Measurements from ENCODE around the gene ZNF569. TPM values are rescaled to one million over a fixed set of nuclear protein-coding genes. Genes with fewer than 3 reads are reported as not detected.

Gene ZNF569
- polyA plus RNA-seq, 3 donors = 0.79 to 1.2 (median 0.83) TPM

DNA sequence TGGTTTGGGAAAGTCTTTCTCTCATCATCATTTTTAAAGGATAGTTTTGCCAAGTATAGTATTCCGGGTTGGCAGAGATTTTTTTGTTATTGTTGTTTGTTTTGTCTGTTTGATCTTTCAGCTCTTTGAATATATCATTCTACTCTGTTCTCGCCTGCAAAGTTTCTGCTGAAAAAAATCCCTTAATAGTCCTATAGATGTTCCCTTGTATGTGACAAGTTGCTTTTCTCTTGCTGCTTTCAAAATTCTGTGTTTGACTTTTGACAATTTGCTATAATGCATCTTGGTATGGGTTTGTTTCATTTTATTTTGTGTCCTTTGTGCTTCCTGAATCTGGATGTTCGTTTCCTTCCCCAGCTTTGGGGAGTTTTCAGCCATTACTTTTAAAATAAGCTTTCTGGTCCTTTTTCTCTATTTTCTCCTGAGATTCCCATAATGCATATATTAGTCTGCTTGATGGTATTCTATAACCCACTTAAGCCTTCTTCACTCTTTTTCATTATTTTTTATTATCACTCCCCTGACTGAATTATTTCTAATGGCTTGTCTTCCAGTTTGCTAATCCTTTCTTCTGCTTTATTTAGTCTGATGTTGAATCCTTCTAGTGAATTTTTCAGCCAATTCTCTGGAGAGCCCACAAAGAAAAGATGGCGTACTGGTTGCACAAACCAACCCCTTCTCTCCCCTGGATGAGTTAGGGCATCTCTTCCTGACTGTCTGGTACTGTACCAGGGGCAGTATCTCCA is 14.6 kb downstream of the ZNF569 start:
- no peaks in the 10 kb centered on the region for H3K79me2 ChIP-seq (ENCODE audit: insufficient read depth, low read length)
- Mint-ChIP-seq H3K9me3 (peaks cover 59 to 92% (median 84%) of the 10 kb centered on the region in 7 donors), H3K27ac (no peak overlapping the region), H3K36me3 (peaks cover 19 to 30% of the 10 kb centered on the region in 2 donors), H3K4me1 (no peaks in the 10 kb centered on the region), H3K27me3 (ENCODE audit: low read depth in 3 of 3) (no peaks in the 10 kb centered on the region), H3K4me3 (no peak overlapping the region)
- TF ChIP-seq, protein P1, sequence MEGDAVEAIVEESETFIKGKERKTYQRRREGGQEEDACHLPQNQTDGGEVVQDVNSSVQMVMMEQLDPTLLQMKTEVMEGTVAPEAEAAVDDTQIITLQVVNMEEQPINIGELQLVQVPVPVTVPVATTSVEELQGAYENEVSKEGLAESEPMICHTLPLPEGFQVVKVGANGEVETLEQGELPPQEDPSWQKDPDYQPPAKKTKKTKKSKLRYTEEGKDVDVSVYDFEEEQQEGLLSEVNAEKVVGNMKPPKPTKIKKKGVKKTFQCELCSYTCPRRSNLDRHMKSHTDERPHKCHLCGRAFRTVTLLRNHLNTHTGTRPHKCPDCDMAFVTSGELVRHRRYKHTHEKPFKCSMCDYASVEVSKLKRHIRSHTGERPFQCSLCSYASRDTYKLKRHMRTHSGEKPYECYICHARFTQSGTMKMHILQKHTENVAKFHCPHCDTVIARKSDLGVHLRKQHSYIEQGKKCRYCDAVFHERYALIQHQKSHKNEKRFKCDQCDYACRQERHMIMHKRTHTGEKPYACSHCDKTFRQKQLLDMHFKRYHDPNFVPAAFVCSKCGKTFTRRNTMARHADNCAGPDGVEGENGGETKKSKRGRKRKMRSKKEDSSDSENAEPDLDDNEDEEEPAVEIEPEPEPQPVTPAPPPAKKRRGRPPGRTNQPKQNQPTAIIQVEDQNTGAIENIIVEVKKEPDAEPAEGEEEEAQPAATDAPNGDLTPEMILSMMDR (IDR thresholded peaks at IDR 0.05) = no peak
- H3K36me3 ChIP-seq (replicated peaks in 1 of 2; ENCODE audit: control insufficient read depth in 1 of 2, insufficient read depth in 2 of 2, low read length in 2 of 2) = peaks cover 2 to 20% of the 10 kb centered on the region in 2 donors
- no peak for DNase-seq
- no peak overlapping the region for H3K9ac ChIP-seq (ENCODE audit: insufficient read depth, low read length, poor library complexity, severe bottlenecking)
- H3K9me3 ChIP-seq (replicated peaks in 1 of 2; ENCODE audit: control insufficient read depth in 1 of 2, insufficient read depth in 1 of 2, low read length in 2 of 2) = peaks cover 40 to 98% of the 10 kb centered on the region in 2 donors
- WGBS (ENCODE audit: insufficient coverage) = 100% methylated on average over 1 of the region's 4 CpGs
- H3K27me3 ChIP-seq (ENCODE audit: control insufficient read depth in 2 of 2, insufficient read depth in 2 of 2, low read length in 2 of 2) = no peaks in the 10 kb centered on the region
- H3K4me3 ChIP-seq (replicated peaks in 1 of 3; ENCODE audit: low read depth in 2 of 3, low read length in 3 of 3) = peak overlapping the region in 1 of 3 experiments; percentile 18
- H2AFZ ChIP-seq (ENCODE audit: insufficient read depth, low read depth, low read length, poor library complexity, severe bottlenecking) = no peak overlapping the region
- no peak overlapping the region for H3K4me2 ChIP-seq (replicated peaks; ENCODE audit: extremely low read depth, low read length, poor library complexity, severe bottlenecking)
- H4K20me1 ChIP-seq (ENCODE audit: insufficient read depth, low read length) = no peaks in the 10 kb centered on the region
- no peaks in the 10 kb centered on the region for H3K4me1 ChIP-seq (ENCODE audit: control insufficient read depth in 1 of 2, insufficient read depth in 2 of 2, low read length in 2 of 2)
- H3K27ac ChIP-seq (ENCODE audit: low read depth in 1 of 2, low read length in 2 of 2) = no peak overlapping the region
- intact Hi-C loops (cut with micrococcal nuclease) = loop anchor here in 1 of 2 donors (5.0 kb wide), 1 partner anchor 60 kb away; no protein-coding TSS in a partner anchor

DNA sequence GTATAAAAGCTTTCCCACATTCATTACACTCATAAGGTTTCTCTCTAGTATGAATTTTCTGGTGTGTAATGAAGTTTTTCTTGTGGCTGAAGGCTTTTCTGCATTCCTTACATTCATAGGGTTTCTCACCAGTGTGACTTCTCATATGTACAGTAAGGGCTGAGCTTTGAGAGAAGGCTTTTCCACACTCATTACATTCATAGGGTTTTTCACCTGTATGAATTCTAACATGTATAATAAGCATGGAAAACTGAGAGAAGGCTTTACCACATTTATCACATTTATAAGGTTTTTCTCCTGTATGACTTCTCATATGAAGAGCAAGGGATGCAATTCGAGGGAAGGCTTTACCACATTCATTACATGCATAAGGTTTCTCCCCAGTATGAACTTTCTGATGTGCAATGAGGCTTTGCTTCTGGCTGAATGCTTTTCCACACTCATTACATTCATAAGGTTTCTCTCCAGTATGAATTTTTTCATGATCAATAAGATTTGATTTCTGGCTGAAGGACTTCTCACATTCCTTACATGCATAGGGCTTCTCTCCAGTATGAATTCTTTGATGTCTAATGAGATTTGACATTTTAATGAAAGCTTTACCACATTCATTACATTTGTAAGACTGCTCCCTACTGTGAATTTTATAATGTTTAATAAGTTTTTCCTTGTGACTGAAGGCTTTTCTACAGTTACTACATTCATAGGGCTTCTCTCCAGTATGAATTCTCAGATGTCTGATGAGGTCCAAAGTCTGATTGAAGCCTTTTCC is 53.7 kb downstream of the ZNF569 start:
- no peak overlapping the region for H3K27ac ChIP-seq (ENCODE audit: low read depth in 1 of 2, low read length in 2 of 2)

More for the DNA sequence above, 53.7 kb downstream of the ZNF569 start:
- TF ChIP-seq, protein P1 (IDR thresholded peaks at IDR 0.05) = no peak
- Mint-ChIP-seq H3K9me3 (peaks cover 29 to 88% (median 81%) of the 10 kb centered on the region in 7 donors), H3K4me1 (no peaks in the 10 kb centered on the region), H3K27ac (no peak overlapping the region), H3K36me3 (peaks cover 5 to 15% of the 10 kb centered on the region in 2 donors), H3K4me3 (no peak overlapping the region), H3K27me3 (ENCODE audit: low read depth in 3 of 3) (no peaks in the 10 kb centered on the region)
- no peak overlapping the region for H2AFZ ChIP-seq (ENCODE audit: insufficient read depth, low read depth, low read length, poor library complexity, severe bottlenecking)
- no peaks in the 10 kb centered on the region for H3K4me1 ChIP-seq (ENCODE audit: control insufficient read depth in 1 of 2, insufficient read depth in 2 of 2, low read length in 2 of 2)
- no peak overlapping the region for H3K4me2 ChIP-seq (replicated peaks; ENCODE audit: extremely low read depth, low read length, poor library complexity, severe bottlenecking)
- intact Hi-C loops (cut with micrococcal nuclease) = no loop called here
- H3K27me3 ChIP-seq (ENCODE audit: control insufficient read depth in 2 of 2, insufficient read depth in 2 of 2, low read length in 2 of 2) = no peaks in the 10 kb centered on the region
- no CpG with 5 or more reads among the region's 1 CpG for WGBS (ENCODE audit: insufficient coverage)
- DNase-seq = no peak
- H3K9me3 ChIP-seq (replicated peaks in 1 of 2; ENCODE audit: control insufficient read depth in 1 of 2, insufficient read depth in 1 of 2, low read length in 2 of 2) = peaks cover 34 to 97% of the 10 kb centered on the region in 2 donors
- H4K20me1 ChIP-seq (ENCODE audit: insufficient read depth, low read length) = no peaks in the 10 kb centered on the region
- H3K79me2 ChIP-seq (ENCODE audit: insufficient read depth, low read length) = no peaks in the 10 kb centered on the region
- no peak overlapping the region for H3K9ac ChIP-seq (ENCODE audit: insufficient read depth, low read length, poor library complexity, severe bottlenecking)
- H3K4me3 ChIP-seq (replicated peaks in 1 of 3; ENCODE audit: low read depth in 2 of 3, low read length in 3 of 3) = peak overlapping the region in 1 of 3 experiments; percentile 30
- H3K36me3 ChIP-seq (replicated peaks in 1 of 2; ENCODE audit: control insufficient read depth in 1 of 2, insufficient read depth in 2 of 2, low read length in 2 of 2) = peaks cover 3 to 34% of the 10 kb centered on the region in 2 donors

Measured in CD14-positive monocyte (primary cell).